Transverse colon (tissue), 3 donors: ENCODE results near the gene MYH11.

Source experiments
- EP300 ChIP-seq: sonication (generic); formaldehyde crosslinking; IDR thresholded peaks from one replicate; pipeline ENCODE4 v1.6.1; 2017; ENCODE audit warnings: antibody characterized with exemption, low read depth
- POLR2A ChIP-seq: fragments of 450-650 bp; IDR thresholded peaks from one replicate; pipeline ENCODE4 v1.6.1; 2016; ENCODE audit warnings: antibody characterized with exemption, mild to moderate bottlenecking, moderate library complexity
- TF ChIP-seq, protein P1 (sequence below), 5 experiments: fragments of 200-600 bp in 3 of 5; fragments of 450-650 bp in 2 of 5; sonication (generic) in 3 of 5; IDR thresholded peaks; 1 replicate in 2 of 5; 2 replicates in 3 of 5; pipeline ENCODE4 v1.5.1; 2016 to 2017; ENCODE audit warnings: antibody characterized with exemption in 5 of 5, inconsistent platforms in 3 of 5, mild to moderate bottlenecking in 2 of 5, moderate library complexity in 1 of 5

DNA sequence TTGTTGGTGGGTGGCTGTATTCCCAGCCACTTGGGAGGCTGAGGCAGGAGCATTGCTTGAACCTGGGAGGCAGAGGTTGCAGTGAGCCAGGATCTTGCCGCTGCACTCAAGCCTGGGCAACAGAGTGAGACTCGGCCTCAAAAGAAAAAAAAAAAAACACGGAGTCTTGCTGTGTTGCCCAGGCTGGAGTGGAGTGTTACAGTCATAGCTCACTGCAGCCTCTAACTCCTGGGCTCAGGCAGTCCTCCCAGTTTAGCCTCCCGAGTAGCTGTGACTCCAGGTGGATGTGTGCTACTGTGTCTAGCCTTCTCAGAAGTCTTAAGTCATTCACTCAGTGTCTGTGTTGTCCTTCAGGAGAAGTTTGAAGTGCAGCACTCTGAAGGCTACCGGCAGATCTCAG is 179.4 kb downstream of the MYH11 start:
- TF ChIP-seq, protein P1, sequence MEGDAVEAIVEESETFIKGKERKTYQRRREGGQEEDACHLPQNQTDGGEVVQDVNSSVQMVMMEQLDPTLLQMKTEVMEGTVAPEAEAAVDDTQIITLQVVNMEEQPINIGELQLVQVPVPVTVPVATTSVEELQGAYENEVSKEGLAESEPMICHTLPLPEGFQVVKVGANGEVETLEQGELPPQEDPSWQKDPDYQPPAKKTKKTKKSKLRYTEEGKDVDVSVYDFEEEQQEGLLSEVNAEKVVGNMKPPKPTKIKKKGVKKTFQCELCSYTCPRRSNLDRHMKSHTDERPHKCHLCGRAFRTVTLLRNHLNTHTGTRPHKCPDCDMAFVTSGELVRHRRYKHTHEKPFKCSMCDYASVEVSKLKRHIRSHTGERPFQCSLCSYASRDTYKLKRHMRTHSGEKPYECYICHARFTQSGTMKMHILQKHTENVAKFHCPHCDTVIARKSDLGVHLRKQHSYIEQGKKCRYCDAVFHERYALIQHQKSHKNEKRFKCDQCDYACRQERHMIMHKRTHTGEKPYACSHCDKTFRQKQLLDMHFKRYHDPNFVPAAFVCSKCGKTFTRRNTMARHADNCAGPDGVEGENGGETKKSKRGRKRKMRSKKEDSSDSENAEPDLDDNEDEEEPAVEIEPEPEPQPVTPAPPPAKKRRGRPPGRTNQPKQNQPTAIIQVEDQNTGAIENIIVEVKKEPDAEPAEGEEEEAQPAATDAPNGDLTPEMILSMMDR (IDR thresholded peaks at IDR 0.05), result no peak
- TF ChIP-seq POLR2A (no peak), EP300 (no peak)
